ENCODE results near the gene RSPO1. TPM values are rescaled to one million over a fixed set of nuclear protein-coding genes. Genes with fewer than 3 reads are reported as not detected.

The RSPO1 gene
- polyA plus RNA-seq, 1 donor from 2014 or later, result not detected

- Histone ChIP-seq H3K27me3 (ENCODE audit: insufficient read depth, low read depth, low read length) (no peaks in the 10 kb centered on the region), H3K36me3 (ENCODE audit: insufficient read depth, low read length) (no peaks in the 10 kb centered on the region), H4K20me1 (ENCODE audit: insufficient read depth) (no peaks in the 10 kb centered on the region), H3K4me3 (ENCODE audit: low read length) (no peak overlapping the region), H3K9ac (ENCODE audit: low read length) (no peak overlapping the region), H3K9me2 (ENCODE audit: insufficient read depth, low read length) (no peaks in the 10 kb centered on the region), H3K79me2 (replicated peaks; ENCODE audit: insufficient read depth, low read length) (no peaks in the 10 kb centered on the region), H2AFZ (ENCODE audit: low read depth, low read length) (no peak overlapping the region), H3K4me2 (ENCODE audit: low read length) (no peak overlapping the region), H3F3A (ENCODE audit: insufficient read depth, low read length, poor library complexity, severe bottlenecking) (no peaks in the 10 kb centered on the region), H3K9me3 (ENCODE audit: low read length) (no peaks in the 10 kb centered on the region), H3K27ac (ENCODE audit: low read length) (no peak overlapping the region)
- TF ChIP-seq TAF1 (IDR thresholded peaks at IDR 0.05; ENCODE audit: low read depth), result no peak
Observed at GRCh38 chr1:37605806-37606474, 28.8 kb downstream of the RSPO1 start.

- Histone ChIP-seq H3K27me3 (ENCODE audit: insufficient read depth, low read depth, low read length) (no peaks in the 10 kb centered on the region), H3K4me2 (ENCODE audit: low read length) (no peak overlapping the region), H3K36me3 (ENCODE audit: insufficient read depth, low read length) (no peaks in the 10 kb centered on the region), H3K9me2 (ENCODE audit: insufficient read depth, low read length) (no peaks in the 10 kb centered on the region), H3F3A (ENCODE audit: insufficient read depth, low read length, poor library complexity, severe bottlenecking) (no peaks in the 10 kb centered on the region), H3K79me2 (replicated peaks; ENCODE audit: insufficient read depth, low read length) (no peaks in the 10 kb centered on the region), H3K9me3 (ENCODE audit: low read length) (no peaks in the 10 kb centered on the region), H3K4me3 (ENCODE audit: low read length) (no peak overlapping the region), H4K20me1 (ENCODE audit: insufficient read depth) (no peaks in the 10 kb centered on the region), H2AFZ (ENCODE audit: low read depth, low read length) (no peak overlapping the region), H3K9ac (ENCODE audit: low read length) (no peak overlapping the region), H3K27ac (ENCODE audit: low read length) (no peak overlapping the region)
- TF ChIP-seq TAF1 (IDR thresholded peaks at IDR 0.05; ENCODE audit: low read depth) (no peak), SMC3 (conservative IDR thresholded peaks at IDR 0.05; ENCODE audit: poor library complexity) (no peak), CTCF (IDR thresholded peaks at IDR 0.05; ENCODE audit: poor library complexity, severe bottlenecking) (no peak), EZH2 (IDR thresholded peaks at IDR 0.05; ENCODE audit: borderline replicate concordance, insufficient read depth, low read length, poor library complexity, severe bottlenecking) (no peak), MXI1 (conservative IDR thresholded peaks at IDR 0.05; ENCODE audit: poor library complexity, severe bottlenecking) (no peak), REST (IDR thresholded peaks at IDR 0.05; ENCODE audit: borderline replicate concordance) (no peak), RAD21 (conservative IDR thresholded peaks at IDR 0.05) (no peak), POLR2AphosphoS5 (IDR thresholded peaks at IDR 0.05) (no peak), EP300 (conservative IDR thresholded peaks at IDR 0.05; ENCODE audit: poor library complexity, severe bottlenecking) (no peak)
Observed at GRCh38 chr1:37605061-37605650, 29.5 kb downstream of the RSPO1 start.

Data from neural cell (in vitro differentiated cells).